Activated CD8-positive, alpha-beta memory T cell treated with anti-CD3 and anti-CD28 coated beads, Interleukin-2, amount 50 U/mL, for 24 hours (primary cell): ENCODE results near the gene NAGS.
"Not testable (repeated sequence)": the region's sequence is repeated elsewhere in the genome, so short reads cannot be mapped to it uniquely, and the experiment has no call there.

ENCODE experiments used
- DNase-seq: peaks from one replicate; pipeline ENCODE4 v3.0.0-alpha.2; 2020; ENCODE audit errors: extremely low read depth

Gene NAGS

GRCh38 chr17:44004077-44004760, at the start of gene NAGS:
Gene NAGS, plus strand, starts transcription at chr17:44004622. Its CDS starts 42 bp downstream, at chr17:44004664.
- DNase-seq, result no peak

GRCh38 chr17:43956222-43956621, 48.2 kb upstream of the NAGS start:
- no peak for DNase-seq

- DNase-seq, result no peak
Measured at GRCh38 chr17:43958748-43959352, 45.6 kb upstream of the NAGS start.

GRCh38 chr17:43961292-43961691, 43.1 kb upstream of the NAGS start:
- not testable (repeated sequence) for DNase-seq

GRCh38 chr17:43961954-43962353, 42.5 kb upstream of the NAGS start:
- no peak for DNase-seq

- DNase-seq, result no peak
Measured at GRCh38 chr17:43962479-43962878, 41.9 kb upstream of the NAGS start.

GRCh38 chr17:43966276-43966675, 38.1 kb upstream of the NAGS start:
- no peak for DNase-seq

- DNase-seq, result no peak
Measured at GRCh38 chr17:43967251-43967875, 37.1 kb upstream of the NAGS start.

- DNase-seq, result no peak
Measured at GRCh38 chr17:43970366-43970765, 34.1 kb upstream of the NAGS start.

- not testable (repeated sequence) for DNase-seq
Measured at GRCh38 chr17:43971436-43971835, 33.0 kb upstream of the NAGS start.

GRCh38 chr17:43972444-43973212, 31.8 kb upstream of the NAGS start:
- DNase-seq, result not testable (repeated sequence)

GRCh38 chr17:43974382-43975266, 29.8 kb upstream of the NAGS start:
- no peak for DNase-seq

- no peak for DNase-seq
Measured at GRCh38 chr17:43975898-43976297, 28.5 kb upstream of the NAGS start.

- no peak for DNase-seq
Measured at GRCh38 chr17:43976963-43977837, 27.2 kb upstream of the NAGS start.

- no peak for DNase-seq
Measured at GRCh38 chr17:43978078-43978477, 26.3 kb upstream of the NAGS start.

- DNase-seq, result no peak
Measured at GRCh38 chr17:43979011-43979410, 25.4 kb upstream of the NAGS start.

- DNase-seq, result no peak
Measured at GRCh38 chr17:43979671-43980070, 24.8 kb upstream of the NAGS start.

- DNase-seq, result no peak
Measured at GRCh38 chr17:43982171-43982570, 22.3 kb upstream of the NAGS start.

GRCh38 chr17:43983196-43983514, 21.3 kb upstream of the NAGS start:
- DNase-seq, result no peak
